Right forelimb (tissue), 1 donor: ENCODE measurements around the gene BMP2.

ENCODE experiments used
- DNase-seq: peaks from one replicate; pipeline ENCODE4 v3.0.0-alpha.2; 2018

BMP2 gene

DNA sequence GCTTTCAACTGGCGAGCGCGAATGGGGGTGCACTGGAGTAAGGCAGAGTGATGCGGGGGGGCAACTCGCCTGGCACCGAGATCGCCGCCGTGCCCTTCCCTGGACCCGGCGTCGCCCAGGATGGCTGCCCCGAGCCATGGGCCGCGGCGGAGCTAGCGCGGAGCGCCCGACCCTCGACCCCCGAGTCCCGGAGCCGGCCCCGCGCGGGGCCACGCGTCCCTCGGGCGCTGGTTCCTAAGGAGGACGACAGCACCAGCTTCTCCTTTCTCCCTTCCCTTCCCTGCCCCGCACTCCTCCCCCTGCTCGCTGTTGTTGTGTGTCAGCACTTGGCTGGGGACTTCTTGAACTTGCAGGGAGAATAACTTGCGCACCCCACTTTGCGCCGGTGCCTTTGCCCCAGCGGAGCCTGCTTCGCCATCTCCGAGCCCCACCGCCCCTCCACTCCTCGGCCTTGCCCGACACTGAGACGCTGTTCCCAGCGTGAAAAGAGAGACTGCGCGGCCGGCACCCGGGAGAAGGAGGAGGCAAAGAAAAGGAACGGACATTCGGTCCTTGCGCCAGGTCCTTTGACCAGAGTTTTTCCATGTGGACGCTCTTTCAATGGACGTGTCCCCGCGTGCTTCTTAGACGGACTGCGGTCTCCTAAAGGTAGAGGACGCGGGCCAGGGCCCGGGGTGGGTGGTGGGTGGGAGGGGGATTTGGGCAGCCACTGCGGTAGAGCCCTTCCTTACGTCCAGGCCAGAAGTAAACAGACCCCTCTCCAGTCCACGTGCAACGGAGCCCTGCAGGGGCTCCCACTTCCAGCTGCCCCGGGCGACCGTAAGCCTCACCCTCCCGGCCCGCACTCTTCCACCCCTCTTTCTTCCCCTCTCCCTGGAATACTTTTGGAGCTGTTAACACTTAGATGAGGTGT is 998 bp downstream of the BMP2 start:
- peak; percentile 65 for DNase-seq

DNA sequence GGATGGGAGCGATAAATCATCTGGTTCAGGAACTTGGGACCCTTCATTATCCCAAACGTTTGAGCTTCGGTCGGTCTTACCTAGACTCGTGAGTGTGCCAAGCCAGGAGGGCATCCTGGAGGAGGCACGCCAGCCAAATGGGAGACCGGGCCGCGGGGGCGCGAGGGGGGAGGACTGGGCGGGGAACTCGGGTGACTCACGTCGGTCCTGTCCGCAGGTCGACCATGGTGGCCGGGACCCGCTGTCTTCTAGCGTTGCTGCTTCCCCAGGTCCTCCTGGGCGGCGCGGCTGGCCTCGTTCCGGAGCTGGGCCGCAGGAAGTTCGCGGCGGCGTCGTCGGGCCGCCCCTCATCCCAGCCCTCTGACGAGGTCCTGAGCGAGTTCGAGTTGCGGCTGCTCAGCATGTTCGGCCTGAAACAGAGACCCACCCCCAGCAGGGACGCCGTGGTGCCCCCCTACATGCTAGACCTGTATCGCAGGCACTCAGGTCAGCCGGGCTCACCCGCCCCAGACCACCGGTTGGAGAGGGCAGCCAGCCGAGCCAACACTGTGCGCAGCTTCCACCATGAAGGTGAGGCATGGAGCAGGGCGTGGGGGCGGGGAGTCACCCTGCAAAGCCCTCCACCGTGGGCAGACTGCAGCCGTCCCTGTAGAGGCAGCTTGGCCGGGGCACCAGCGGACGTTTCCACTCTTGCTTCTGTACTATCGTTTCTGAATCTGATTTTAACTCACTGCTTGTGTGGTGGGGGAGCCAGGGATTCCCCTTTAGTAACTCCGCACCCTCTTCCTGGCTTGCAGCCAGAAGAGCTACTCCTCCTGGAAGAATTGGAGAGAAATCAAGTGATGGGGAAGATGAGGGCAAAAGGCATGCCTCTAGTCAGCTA is 2.7 kb downstream of the BMP2 start:
- peak; percentile 68 for DNase-seq

DNA sequence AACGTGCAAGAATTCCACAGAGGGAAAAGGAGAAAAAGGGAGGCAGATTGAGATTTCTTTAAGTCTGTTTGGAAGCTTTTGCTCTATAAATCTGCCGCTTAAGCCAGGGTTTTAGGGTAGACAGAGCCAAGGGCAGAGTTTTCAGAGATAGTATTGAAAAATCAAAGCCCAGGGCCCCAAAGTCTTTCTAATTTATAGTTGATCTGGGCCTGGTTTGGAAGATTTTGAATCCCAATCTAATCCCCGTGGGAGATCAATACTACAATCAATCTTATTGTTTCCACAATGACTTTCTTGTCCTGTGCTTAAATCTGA is 3.3 kb downstream of the BMP2 start:
- no peak for DNase-seq

DNA sequence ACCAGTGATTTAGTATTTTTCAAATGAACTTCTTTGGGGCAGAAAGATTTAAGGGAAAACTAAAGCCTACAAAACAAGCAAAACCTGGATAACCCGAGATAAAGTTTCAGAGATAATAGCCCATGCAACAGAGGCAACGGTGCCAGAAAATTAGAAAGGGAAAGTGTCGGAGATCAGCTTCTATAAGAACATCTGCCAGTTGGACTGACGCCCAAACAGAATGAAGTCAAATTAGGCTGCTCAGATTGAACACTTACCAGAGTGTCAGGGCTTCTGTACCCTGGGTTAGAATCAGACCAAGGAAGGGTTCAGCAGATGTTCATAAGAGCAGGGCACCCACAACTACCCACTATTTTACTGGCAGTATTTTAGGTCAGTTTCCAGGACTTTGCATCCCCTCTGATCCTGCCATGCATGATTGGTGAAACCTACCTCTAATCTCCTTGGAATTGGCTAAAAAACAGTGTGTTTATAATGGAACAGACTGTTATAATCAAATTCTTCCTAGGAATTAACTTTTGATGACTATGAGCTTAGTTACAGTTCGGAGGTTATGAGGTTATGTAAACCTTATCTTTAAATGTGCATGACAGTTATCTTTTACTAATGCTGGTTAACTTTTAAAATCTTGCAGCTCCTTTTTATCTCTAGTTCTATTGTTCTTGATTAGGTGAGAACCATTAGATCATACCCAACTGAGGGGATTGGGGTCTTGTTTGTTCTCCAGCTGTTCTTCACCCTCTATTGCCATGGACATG is 13.1 kb downstream of the BMP2 start:
- DNase-seq, result no peak

DNA sequence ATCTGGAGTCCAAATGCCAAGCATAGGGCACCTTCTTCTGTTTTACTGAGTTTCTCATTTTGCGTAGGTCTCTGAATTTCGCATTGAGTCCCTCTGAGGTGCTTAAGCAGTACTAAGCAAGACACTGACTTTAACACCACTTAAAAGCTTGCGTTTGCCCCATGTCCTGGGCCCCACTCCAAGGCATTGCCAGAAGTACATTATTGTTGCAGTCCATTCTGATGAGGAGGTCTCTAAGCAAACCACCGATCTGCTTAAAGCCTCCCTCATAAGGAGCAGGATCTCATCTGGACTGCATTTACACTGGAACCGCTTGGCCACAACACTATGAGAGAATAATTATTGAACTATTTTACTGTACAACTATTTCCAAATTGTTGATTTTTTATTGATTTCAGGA is 16.3 kb downstream of the BMP2 start:
- DNase-seq, result no peak

DNA sequence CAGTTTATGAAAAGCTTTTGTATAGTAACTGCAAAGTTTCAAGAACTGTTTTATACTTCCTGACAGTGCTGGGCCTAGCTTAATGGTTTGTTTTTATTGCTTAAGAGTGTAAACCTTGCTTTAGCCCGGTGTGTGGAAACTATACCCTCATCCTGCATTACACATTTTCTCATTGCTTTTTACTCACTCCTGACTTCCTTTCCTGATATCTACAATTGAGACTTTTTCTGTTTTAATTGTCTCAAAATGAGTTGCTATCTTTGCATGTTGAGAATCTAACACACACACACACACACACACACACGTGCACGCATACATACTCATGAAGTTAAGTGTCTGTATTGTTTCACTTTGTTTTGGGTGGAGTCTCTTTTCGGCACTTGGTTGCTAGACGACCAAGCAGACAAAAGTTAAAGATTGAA is 16.7 kb downstream of the BMP2 start:
- DNase-seq, result peak; percentile 47

DNA sequence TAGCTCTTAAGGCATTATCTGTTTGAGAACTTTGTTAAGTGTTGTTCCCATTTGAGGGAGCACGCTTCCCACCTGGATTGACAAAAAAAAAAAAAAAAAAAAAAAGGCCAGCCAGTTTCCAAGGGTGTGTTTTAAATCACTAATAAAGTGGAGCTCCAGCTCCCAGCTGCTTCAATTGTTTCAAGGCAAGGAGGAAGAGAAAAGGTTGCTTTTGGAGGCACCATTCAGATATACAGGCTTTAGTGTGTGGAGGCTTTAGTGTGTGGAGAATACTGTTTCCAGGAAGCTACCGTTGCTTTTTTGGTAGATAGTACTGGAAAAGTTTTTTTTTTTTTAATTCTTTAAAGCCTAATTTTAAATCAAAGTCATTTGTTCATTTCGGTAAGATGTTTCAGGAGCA is 17.3 kb downstream of the BMP2 start:
- no peak for DNase-seq

DNA sequence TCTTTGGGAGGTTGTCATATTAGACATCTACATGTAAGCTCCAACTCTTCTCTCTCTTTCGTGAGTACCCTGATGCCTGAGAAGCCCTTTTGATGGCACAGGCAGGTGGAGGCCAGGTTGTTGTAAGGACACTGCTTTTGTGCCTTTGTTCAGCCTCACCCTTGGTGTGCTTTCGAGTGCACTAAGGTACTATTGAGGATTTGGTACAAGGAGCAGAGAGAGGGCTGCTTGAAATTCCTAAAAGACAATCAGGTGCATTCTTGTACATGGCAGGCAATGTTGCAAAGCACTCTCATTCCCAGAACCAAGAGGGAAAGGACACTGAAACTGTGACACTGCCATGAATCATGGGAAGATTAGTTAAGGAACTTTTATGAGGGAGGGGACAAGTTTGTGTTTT is 19.1 kb downstream of the BMP2 start:
- no peak for DNase-seq

DNA sequence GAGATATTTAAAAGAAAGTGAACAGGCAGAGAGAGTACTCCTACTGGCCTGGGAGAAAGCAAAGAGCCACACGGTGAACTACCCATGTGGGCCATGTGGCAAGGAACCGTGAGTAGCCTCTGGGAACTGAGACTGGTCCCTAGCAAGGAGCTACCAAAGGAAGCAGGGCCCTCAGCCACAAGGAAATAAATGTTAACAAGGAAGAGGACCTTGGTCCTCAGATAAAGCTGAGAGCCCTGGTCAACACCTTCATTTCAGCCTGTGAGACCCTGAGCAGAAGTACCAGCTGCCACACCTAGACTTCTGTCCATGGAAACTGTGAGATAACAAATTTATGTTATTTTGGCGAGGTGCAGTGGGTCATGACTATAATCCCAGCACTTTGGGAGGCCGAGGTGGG is 25.3 kb downstream of the BMP2 start:
- no peak for DNase-seq

DNA sequence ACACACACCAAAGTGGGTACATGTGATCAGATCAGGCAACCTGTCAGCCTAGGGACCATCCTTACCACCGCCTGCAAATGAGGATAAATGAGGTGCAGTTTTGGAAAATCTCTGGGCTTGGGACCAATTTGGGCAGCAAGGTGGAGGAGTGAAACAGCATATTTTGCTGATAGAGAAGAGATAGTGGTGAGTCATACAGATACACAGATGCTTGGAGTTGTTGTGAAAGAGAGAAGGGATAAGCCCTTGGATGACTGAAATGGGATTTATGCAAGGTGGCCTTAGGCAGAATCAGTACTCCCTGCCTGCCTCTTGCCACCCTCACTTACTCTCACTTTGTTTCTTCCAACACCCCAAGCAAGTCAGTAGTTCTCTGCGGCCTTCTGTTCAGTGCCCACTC is 34.7 kb downstream of the BMP2 start:
- DNase-seq, result no peak

DNA sequence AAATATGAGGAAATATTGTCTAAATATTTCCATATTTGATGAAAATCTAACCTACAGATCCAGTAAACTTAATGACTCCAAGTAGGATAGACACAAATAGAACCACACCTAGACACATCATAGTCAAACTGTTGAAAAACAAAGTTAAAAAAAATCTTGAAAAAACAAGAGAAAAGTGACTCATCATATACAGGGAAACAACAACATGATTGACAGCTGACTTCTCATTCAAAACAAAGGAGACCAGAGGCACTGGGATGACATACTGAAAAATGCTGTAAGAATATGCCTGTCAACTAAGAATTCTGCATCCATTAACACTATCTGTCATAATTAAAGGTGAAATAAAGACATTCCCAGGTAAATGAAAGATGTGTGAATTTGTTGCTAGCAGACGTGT is 38.8 kb downstream of the BMP2 start:
- no peak for DNase-seq

DNA sequence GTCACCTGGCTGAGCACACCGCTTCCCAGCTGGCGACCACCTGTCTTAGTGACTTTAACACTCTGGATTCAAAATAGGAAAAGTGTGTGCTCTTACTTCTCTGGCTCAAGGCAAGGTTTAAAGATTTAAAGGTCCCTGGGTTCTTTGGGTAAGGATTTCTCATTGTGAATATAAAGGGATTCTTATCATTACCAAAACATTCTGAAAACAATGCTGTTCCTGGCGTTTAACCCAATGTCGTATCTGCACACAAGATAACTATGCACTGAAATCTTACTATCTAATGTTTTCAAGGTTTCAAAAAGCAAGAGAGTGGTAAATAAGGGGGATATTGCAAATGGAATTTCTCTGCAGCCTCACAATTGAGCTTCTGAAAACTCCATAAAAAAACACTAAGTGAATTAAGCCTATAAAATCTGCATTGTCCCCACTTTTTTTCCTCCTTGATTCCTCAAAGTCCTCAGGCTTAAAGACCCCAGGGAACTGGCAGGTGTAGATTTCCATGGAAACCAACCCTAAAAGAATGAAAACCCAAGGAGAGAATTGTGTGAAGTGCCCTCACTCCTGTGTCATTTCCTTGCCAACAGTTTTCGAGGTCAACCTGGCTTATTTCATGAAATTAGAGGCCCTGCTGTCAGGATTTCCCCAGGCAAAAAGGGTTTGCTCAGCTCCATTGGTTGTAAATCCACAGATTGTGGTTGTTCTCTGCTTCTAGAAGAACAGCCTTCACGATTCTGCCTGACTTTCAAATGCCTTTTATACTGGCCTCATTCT is 44.0 kb downstream of the BMP2 start:
- DNase-seq, result no peak

DNA sequence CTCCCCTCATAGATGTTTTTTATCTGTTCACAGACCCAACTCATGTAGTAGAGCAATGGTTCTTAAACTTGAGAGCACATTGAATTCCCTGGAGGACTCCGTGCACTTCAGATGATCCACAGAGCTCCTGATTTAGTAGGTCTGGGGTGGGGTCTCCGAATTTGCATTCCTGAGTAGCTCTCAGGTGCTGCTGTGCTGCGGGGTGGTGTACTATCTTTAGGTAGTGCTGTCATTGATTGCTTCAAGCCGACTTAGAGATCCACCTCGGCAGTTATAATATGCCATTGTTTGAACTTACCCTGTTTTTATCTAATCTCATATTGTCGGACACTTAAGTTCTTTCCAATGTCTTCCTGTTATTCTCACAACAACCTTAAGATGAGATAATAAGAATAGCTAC is 45.0 kb downstream of the BMP2 start:
- no peak for DNase-seq

DNA sequence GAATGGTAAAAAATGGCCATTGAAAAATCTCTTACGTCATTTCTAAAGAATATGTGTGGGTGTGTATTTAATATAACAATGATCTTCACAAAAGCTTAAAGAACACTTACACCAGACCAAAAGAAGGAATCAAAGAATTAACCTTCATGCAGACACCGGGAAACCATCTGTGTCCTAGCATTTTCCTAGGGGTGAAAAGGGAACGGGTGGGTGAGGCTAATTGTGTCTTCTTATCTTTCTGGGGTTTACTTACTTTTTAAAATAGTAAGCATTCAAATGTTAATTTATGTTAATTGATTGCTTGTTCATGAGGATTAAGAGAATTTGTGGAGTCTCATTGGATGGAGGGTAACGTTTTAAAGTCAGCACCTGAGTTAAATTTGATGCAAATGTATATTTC is 47.5 kb downstream of the BMP2 start:
- no peak for DNase-seq

DNA sequence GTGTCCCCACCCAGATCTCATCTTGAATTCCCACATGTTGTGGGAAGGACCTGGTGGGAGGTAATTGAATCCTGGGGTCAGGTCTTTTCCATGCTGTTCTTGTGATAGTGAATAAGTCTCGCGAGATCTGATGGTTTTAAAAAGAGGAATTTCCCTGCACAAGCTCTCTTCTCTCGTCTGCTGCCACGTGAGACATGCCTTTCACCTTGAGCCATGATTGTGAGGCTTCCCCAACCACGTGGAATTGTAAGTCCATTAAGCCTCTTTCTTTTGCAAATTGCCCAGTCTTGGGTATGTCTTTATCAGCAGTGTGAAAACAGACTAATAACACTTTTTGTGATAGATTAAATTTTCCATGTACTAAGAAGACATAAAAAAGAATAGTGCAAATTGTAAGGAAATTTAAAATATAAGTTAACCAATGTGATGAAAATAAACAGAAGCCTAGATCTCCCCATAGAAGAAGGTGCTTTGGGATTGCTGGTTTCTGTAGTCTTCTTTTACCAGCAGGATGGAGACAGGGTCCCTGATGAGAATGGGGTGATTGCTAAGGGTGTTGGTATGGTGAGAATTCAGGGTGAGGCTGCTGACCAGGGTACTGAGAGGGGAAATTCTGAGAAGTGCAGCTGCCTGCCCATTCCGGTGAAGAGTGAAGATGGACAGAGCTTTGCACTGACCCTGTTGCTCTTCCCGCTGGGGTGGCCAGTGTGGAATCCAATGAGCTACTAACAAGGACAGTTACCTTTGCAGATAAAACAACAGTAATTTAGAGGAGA is 50.7 kb downstream of the BMP2 start:
- no peak for DNase-seq

DNA sequence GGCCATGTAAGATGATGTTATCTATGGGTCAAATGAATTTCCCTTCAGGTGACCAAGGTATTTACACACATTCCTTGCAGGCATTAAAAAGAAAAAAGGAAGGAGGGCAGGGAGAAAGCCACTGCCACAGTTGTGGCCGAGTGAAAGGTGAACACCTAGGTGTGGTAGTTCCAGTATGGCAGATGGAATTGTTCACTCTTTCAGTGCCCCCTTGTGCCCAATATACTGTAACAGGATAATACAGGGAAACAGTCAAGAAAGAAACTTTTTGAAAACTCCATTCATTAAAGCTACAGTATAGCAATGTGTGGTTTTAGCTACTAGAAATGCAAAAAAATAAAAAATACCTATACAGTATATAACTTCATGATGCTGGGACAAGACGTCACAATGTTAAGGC is 52.1 kb downstream of the BMP2 start:
- DNase-seq, result no peak

DNA sequence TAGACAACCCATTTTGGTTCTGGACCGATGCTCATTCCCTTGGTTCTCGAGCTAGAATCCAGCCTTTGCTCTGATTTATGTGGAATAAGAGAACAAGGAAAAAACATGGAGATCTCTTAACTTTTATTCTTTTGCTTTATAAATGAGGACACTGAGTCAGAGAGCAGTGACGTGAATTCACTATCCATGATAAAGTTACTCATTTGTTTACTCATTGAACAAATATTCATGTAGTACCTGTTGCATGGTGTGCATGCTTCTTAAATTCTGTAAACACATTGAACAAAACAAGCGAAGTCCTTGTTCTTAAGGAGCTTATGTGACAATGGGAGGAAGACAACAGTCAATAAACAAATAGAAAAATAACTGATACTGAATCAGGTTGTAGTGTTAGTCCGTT is 56.9 kb downstream of the BMP2 start:
- DNase-seq, result no peak

DNA sequence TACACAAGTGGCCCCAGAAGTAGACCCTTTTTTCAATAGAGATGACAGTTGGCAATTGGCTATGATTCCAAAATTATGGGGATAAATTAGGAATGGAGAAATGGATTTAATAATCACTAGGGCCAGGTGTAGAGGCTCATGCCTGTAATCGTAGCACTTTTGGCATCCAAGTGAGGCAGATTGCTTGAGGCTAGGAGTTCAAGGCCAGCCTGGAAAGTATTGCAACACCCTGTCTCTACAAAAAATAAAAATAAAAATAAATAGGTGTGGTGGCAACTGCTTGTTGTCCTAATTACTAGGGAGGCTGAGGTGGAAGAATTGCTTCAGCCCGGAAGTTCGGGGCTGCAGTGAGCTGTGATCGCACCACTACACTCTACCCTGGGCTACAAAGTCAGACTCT is 60.0 kb downstream of the BMP2 start:
- no peak for DNase-seq

DNA sequence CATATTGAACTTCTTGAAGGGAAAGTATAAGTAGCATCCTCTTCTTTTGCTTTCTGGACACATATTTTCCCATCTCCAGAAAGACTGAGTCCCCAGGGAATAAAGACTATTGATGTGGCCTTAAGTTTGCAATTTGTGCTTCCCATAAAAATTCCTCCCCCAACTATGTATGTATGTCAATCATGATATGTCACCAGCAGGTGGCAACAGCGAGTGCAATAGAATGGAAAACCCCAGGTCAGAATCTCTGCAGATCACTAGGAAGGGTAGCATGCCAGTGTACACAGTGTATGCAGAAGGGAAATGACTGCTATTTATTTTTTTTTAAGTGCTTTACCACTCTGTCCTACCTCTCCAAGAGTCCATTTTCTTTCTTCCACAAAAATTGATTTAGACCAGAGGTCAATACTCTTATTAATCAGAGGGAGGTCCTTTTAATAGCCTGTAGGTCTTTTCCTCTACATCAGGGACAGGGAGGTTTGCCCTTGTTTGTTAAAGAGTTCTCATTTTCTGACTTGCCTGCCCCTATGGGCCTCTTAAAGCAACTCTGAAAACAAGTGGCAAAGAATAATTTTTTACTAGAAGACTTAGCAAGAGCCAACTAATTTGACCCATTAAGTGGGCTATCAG is 61.4 kb downstream of the BMP2 start:
- peak; percentile 73 for DNase-seq

DNA sequence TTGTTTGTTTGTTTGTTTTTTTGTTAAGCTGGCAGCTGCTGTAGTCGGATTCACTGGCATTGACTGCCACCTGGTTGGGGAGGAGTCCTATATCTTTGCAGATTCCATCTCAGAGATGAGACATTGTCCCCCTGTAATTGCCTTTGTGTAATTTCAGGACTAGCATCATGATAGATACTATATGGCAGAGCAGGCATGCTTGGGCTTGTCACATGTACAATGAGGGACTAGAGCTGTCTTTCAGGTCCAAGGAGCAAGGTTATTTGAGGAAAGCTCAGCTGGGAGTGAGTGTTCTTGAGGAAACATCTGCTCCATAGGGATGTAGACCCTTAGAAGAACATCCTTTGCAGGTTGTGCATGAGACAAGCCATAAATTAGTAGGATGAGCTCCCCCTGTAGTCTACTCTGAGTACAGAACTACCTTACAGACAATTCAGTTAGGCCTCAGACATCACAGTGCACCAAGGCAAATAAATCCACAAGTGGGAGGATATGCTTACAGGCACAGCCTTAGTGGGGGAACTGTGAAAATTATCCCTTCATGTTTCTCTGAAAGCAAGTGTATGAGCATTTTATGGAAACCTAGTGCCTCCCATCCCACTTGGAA is 62.1 kb downstream of the BMP2 start:
- DNase-seq, result no peak
